C4-2B (cell line): ENCODE data around the gene GLB1L2.

ENCODE experiments used
- CTCF ChIP-seq: fragments of 450-650 bp; conservative IDR thresholded peaks from 2 replicates; pipeline ENCODE4 v1.5.1; 2017; ENCODE audit warnings: mild to moderate bottlenecking
- ZFX ChIP-seq: fragments of 450-650 bp; IDR thresholded peaks from 2 replicates; pipeline ENCODE4 v1.6.1; 2017

GRCh38 chr11:134417871-134418840 is 86.4 kb downstream of the GLB1L2 start:
- TF ChIP-seq CTCF (no peak), ZFX (no peak)
